Measurements from ENCODE around the gene TFDP2.

Gene TFDP2

GRCh38 chr3:141904203-141904602 is 245.1 kb downstream of the TFDP2 start:
- Histone ChIP-seq H3K27ac (peak overlapping the region in 1 of 21 experiments; percentile 6), H3K4me3 (no peak overlapping the region)

DNA sequence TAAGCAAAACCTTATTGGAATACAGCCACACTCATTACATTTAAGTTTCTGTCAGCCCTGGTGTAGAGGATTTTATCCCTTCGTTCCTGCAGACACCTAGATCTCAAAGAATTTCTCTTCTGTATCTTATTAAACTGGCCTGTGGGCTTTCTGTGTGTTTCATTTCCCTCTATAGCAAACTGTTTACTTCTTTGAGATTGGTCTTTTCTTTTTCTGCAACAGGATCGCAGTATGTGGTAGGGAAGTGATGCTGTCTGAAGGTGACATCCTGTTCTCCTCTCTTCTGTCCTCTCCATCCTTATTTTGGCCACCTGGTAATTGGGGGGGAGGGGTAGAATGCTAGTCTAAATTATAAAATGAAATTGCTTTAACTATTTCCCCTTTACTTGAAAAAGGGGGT is 247.4 kb downstream of the TFDP2 start:
- Histone ChIP-seq H3K4me3 (no peak overlapping the region), H3K27ac (no peak overlapping the region)

DNA sequence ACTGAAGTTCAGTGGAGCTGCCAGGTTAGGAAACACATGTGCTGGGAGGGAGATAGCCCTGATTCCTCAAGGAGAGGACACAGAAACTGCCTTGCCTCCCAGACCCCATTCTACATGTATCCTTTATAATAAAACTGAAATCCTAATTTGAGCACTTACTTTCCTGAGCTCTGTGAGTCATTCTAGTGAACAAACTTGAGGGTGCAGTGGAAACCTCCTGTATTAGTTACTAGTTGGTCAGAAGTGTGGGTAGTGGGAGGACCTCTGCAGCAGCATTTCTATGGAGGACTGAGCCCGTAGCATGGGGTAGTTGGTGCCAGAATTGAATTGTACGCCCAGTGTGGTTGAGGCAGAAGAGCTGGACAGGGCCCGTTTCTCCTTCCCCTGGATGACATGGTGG is 249.0 kb downstream of the TFDP2 start:
- no peak overlapping the region for H3K27ac ChIP-seq
- no peak overlapping the region for H3K4me3 ChIP-seq

DNA sequence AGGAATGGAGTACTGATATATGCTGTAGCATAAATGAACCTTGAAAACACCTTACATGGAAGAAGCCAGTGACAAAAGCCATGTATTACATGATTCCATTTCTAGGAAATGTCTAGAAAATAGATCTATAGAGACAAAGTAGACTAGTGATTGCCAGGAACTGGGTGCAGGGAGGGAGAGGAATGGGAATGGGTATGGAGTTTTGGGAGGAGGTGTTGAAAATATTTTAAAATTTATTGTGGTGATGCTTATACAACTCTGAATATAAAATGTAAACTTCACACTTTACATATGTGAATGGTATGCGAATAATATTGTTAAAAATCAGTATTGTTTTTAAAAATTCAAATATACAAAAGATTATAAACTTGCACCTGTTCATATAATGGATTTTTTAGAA is 250.4 kb downstream of the TFDP2 start:
- Histone ChIP-seq H3K27ac (no peak overlapping the region), H3K4me3 (no peak overlapping the region)

DNA sequence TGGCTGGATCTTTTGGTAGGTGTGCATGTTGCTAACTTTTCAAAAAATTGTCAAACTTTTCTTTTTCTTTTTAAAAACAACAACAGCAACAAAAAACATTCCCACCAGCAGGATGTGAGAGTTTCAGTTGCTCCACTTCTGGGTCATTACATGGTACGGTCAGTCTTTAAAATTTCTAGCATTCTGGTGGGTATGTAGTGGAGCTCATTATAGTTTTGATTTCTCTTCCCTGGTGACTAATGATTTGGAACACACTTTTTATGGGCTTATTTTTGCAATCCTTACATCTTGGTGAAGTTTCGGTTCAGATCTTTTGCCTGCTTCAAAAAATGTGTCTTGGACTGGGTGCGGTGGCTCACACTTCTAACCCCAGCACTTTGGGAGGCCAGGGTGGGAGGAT is 253.6 kb downstream of the TFDP2 start:
- Histone ChIP-seq H3K27ac (no peak overlapping the region), H3K4me3 (no peak overlapping the region)

- Histone ChIP-seq H3K27ac (no peak overlapping the region), H3K4me3 (no peak overlapping the region)
Observed at GRCh38 chr3:141894524-141895176, 254.7 kb downstream of the TFDP2 start.
